Measurements from ENCODE around the gene DIRAS1.

- TF ChIP-seq CTCF (IDR thresholded peaks at IDR 0.05; ENCODE audit: extremely low read depth in 1 of 2, insufficient read depth in 1 of 2, low read depth in 1 of 2, low read length in 2 of 2) (no peak), EZH2 (IDR thresholded peaks at IDR 0.05; ENCODE audit: borderline replicate concordance, low read depth, low read length, severe bottlenecking) (no peak), POLR2A (IDR thresholded peaks at IDR 0.05; ENCODE audit: low read depth, low read length) (no peak), POLR2AphosphoS5 (IDR thresholded peaks at IDR 0.05; ENCODE audit: insufficient read depth, low read depth, low read length) (no peak), MAX (IDR thresholded peaks at IDR 0.05; ENCODE audit: insufficient read depth, insufficient read length) (no peak)
Measured at GRCh38 chr19:2693492-2694160, 27.5 kb downstream of the DIRAS1 start.
